NB4 (cell line): ENCODE results near the gene KCNH6.

ENCODE experiments used
- MAX ChIP-seq: IDR thresholded peaks from 2 replicates; pipeline ENCODE4 v1.6.1; 2011; ENCODE audit warnings: low read depth, low read length
- MYC ChIP-seq: IDR thresholded peaks from 2 replicates; pipeline ENCODE4 v1.6.1; 2011; ENCODE audit warnings: low read depth, low read length
- POLR2A ChIP-seq: IDR thresholded peaks from 2 replicates; pipeline ENCODE4 v1.6.1; 2011; ENCODE audit warnings: mild to moderate bottlenecking; ENCODE audit not compliant: insufficient read length; ENCODE audit errors: extremely low read depth
- TF ChIP-seq, protein P1 (sequence below): IDR thresholded peaks from one replicate; pipeline ENCODE4 v1.5.1; 2012; ENCODE audit warnings: low read depth, low read length

DNA sequence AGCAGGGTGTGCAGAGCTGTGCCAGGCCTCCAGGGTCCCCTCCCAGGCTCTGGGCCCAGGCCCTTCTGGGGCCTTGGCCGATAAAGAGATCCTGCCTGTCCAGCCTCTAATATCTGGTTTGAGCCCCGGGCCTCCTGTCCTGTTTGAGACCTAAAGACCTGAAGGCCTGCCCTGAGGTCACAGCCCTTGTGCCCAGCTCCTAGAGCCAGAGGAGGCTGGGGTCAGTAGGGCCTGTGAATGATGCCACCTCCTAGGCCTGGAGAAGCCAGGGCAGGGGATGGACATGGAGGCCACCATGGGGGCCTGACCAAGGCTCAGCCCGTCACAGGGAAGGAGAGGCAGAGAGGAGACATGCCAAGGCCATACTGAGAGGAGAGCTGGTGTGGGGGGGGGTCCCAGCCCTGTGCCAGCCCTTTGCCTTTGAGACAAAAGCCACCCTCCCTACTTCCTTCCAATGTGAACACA, 7.4 kb downstream of the KCNH6 start:
- TF ChIP-seq MYC (no peak), POLR2A (no peak), MAX (no peak)
- TF ChIP-seq, protein P1, sequence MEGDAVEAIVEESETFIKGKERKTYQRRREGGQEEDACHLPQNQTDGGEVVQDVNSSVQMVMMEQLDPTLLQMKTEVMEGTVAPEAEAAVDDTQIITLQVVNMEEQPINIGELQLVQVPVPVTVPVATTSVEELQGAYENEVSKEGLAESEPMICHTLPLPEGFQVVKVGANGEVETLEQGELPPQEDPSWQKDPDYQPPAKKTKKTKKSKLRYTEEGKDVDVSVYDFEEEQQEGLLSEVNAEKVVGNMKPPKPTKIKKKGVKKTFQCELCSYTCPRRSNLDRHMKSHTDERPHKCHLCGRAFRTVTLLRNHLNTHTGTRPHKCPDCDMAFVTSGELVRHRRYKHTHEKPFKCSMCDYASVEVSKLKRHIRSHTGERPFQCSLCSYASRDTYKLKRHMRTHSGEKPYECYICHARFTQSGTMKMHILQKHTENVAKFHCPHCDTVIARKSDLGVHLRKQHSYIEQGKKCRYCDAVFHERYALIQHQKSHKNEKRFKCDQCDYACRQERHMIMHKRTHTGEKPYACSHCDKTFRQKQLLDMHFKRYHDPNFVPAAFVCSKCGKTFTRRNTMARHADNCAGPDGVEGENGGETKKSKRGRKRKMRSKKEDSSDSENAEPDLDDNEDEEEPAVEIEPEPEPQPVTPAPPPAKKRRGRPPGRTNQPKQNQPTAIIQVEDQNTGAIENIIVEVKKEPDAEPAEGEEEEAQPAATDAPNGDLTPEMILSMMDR: no peak
